ENCODE results near the gene GOLGA3. TPM values are rescaled to one million over a fixed set of nuclear protein-coding genes. Genes with fewer than 3 reads are reported as not detected.

Gene GOLGA3
- polyA plus RNA-seq, 1 experiment, result 22.6 TPM

DNA sequence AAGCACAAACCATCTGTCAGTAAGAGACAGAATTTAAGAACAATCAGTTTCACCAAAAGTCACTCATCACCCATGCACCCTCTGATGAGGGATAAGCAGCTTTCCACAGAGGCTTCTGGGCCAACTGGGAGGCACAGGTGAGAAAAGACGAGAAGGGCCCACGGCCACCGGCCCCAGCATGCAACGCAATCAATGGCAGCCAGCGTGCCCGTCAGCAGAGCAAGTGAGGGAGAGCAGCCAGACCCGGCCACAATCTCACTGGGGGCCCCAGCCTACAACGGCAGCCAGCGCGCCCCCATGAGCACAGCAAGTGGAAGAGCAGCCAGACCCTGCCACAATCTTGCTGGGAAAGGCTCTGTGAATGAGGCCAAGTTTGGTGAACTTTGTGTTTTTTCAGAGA lies 80.3 kb downstream of the GOLGA3 start:
- no peak for DNase-seq (ENCODE audit: low read depth, low spot score)
- POLR2A ChIA-PET, result no interaction called here
- Histone ChIP-seq H3K4me3 (ENCODE audit: low read depth, low read length) (no peak overlapping the region), H3K9me3 (ENCODE audit: control insufficient read depth, insufficient read depth, low read length) (no peaks in the 10 kb centered on the region), H3K27ac (ENCODE audit: low read depth, low read length) (no peak overlapping the region), H3K27me3 (ENCODE audit: control insufficient read depth, insufficient read depth, low read length) (no peaks in the 10 kb centered on the region)
- TF ChIP-seq, protein P1, sequence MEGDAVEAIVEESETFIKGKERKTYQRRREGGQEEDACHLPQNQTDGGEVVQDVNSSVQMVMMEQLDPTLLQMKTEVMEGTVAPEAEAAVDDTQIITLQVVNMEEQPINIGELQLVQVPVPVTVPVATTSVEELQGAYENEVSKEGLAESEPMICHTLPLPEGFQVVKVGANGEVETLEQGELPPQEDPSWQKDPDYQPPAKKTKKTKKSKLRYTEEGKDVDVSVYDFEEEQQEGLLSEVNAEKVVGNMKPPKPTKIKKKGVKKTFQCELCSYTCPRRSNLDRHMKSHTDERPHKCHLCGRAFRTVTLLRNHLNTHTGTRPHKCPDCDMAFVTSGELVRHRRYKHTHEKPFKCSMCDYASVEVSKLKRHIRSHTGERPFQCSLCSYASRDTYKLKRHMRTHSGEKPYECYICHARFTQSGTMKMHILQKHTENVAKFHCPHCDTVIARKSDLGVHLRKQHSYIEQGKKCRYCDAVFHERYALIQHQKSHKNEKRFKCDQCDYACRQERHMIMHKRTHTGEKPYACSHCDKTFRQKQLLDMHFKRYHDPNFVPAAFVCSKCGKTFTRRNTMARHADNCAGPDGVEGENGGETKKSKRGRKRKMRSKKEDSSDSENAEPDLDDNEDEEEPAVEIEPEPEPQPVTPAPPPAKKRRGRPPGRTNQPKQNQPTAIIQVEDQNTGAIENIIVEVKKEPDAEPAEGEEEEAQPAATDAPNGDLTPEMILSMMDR (IDR thresholded peaks at IDR 0.05; ENCODE audit: low read depth, low read length), result no peak
- CTCF ChIA-PET, result no interaction called here

DNA sequence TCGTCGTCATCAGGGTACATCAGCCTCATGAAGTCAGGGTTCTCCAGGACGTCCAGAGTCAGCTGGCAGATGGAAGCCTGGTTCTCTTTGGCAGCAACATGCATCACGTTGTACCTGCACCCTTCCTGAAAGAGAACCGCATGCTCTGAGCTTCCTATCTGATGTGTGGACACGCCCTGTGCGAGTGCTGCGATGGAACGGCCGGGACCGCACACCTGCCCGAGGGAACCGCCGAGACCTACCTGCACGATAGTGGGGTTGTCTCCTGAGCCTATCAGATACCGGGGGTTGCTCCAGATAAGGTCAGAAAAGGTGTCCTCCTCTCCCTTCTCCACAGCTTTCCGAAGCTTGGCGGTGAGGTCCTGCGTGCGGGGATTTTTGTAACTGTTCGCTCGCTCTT lies 80.8 kb downstream of the GOLGA3 start:
- no peaks in the 10 kb centered on the region for H3K9me3 ChIP-seq (ENCODE audit: control insufficient read depth, insufficient read depth, low read length)
- no peak for DNase-seq (ENCODE audit: low read depth, low spot score)
- CTCF ChIA-PET, result no interaction called here
- POLR2A ChIA-PET, result no interaction called here
- TF ChIP-seq, protein P1 (IDR thresholded peaks at IDR 0.05; ENCODE audit: low read depth, low read length), result no peak
- H3K27me3 ChIP-seq (ENCODE audit: control insufficient read depth, insufficient read depth, low read length), result no peaks in the 10 kb centered on the region
- no peak overlapping the region for H3K4me3 ChIP-seq (ENCODE audit: low read depth, low read length)
- no peak overlapping the region for H3K27ac ChIP-seq (ENCODE audit: low read depth, low read length)

DNA sequence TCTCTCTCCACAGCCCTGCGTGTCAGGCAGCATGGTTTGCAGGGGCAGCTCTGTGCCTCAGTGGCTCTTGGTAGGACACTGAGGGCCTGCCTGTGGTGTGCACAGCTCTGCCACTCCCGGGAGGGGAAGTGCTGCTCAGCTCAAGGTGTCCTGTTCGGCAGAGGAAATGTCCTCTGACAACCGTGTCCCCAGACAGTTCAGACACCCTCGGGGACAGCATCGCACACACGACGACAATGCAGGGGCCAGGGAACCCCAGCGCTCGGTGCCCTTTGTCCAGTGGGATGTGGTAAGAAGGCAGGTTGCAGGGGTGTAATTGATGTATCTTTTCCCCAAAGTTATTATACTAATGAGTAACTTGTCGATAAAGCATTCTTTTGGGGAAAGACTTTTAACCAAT lies 81.3 kb downstream of the GOLGA3 start:
- no peaks in the 10 kb centered on the region for H3K9me3 ChIP-seq (ENCODE audit: control insufficient read depth, insufficient read depth, low read length)
- no peak overlapping the region for H3K27ac ChIP-seq (ENCODE audit: low read depth, low read length)
- TF ChIP-seq, protein P1 (IDR thresholded peaks at IDR 0.05; ENCODE audit: low read depth, low read length), result no peak
- DNase-seq (ENCODE audit: low read depth, low spot score), result no peak
- ChIA-PET CTCF (no interaction called here), POLR2A (no interaction called here)
- no peak overlapping the region for H3K4me3 ChIP-seq (ENCODE audit: low read depth, low read length)
- no peaks in the 10 kb centered on the region for H3K27me3 ChIP-seq (ENCODE audit: control insufficient read depth, insufficient read depth, low read length)

GRCh38 chr12:132746613-132747012 lies 82.1 kb downstream of the GOLGA3 start:
- Histone ChIP-seq H3K27me3 (ENCODE audit: control insufficient read depth, insufficient read depth, low read length) (no peaks in the 10 kb centered on the region), H3K4me3 (ENCODE audit: low read depth, low read length) (no peak overlapping the region), H3K27ac (ENCODE audit: low read depth, low read length) (no peak overlapping the region), H3K9me3 (ENCODE audit: control insufficient read depth, insufficient read depth, low read length) (no peaks in the 10 kb centered on the region)
- TF ChIP-seq, protein P1 (IDR thresholded peaks at IDR 0.05; ENCODE audit: low read depth, low read length), result no peak
- CTCF ChIA-PET, result no interaction called here
- POLR2A ChIA-PET, result no interaction called here
- DNase-seq (ENCODE audit: low read depth, low spot score), result no peak

DNA sequence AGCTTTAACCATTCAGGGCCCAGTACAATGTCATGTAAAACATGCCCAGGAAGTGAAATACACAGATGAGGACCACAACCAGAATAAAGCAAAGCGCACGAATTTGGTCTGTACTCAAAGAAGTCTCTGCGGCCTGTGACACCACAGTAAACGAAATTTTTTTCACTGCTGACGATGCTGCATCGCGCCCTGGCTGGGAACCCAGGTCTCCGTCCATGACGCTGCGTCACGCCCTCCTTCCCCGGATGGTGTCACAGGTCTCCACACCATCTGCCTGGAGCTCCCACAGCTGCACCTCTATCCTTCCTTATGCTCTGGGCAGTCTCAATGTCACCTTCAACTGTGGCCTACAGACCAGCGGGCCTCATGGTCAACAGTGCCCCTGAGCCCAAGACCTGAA lies 84.8 kb downstream of the GOLGA3 start:
- H3K9me3 ChIP-seq (ENCODE audit: control insufficient read depth, insufficient read depth, low read length), result no peaks in the 10 kb centered on the region
- DNase-seq (ENCODE audit: low read depth, low spot score), result no peak
- no peaks in the 10 kb centered on the region for H3K27me3 ChIP-seq (ENCODE audit: control insufficient read depth, insufficient read depth, low read length)
- ChIA-PET POLR2A (no interaction called here), CTCF (no interaction called here)
- TF ChIP-seq, protein P1 (IDR thresholded peaks at IDR 0.05; ENCODE audit: low read depth, low read length), result no peak
- H3K4me3 ChIP-seq (ENCODE audit: low read depth, low read length), result no peak overlapping the region
- H3K27ac ChIP-seq (ENCODE audit: low read depth, low read length), result no peak overlapping the region
